Stimulated activated CD4-positive, alpha-beta T cell treated with anti-CD3 and anti-CD28 coated beads, Interleukin-4, amount 100 ng/mL, for 1 hour (primary cell): ENCODE measurements around the gene PCBP3.
"Not testable (repeated sequence)": the region's sequence is repeated elsewhere in the genome, so short reads cannot be mapped to it uniquely, and the experiment has no call there.

Source experiments
- DNase-seq: peaks from one replicate; pipeline ENCODE4 v3.0.0-alpha.2; 2020

The PCBP3 gene

DNA sequence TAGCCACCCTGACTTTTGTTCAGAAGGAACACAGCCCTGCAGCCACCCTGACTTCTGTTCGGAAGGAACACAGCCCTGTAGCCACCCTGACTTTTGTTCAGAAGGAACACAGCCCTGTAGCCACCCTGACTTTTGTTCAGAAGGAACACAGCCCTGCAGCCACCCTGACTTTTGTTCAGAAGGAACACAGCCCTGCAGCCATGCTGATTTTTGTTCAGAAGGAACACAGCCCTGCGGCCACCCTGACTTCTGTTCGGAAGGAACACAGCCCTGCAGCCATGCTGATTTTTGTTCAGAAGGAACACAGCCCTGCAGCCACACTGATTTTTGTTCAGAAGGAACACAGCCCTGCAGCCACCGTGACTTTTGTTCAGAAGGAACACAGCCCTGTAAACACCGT is 208.9 kb downstream of the PCBP3 start:
- DNase-seq, result not testable (repeated sequence)

DNA sequence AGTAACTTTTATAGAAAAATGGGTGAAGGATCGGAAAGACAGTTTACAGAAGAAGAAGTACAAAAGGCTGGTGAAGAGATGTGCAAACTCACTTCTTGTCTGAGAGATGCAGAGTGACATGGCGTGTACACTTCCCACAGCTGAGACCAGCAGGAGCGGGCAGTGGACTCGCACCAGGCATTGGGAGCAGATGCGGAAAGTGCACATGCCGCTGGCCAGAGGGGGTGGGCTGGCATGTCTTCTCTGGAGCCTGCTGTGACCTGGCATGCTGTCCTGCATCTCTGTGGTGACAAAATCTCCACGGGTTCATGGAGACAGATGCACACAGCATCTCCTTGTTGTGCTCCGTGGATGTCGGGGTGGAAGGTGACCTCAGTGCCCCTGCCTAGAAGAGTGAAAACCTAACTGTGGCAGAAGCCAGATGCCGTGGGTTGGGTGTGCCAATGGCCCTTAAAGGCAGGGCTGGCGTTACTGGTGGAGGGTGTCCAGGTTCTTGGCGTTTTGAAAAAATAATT is 209.4 kb downstream of the PCBP3 start:
- DNase-seq, result no peak

DNA sequence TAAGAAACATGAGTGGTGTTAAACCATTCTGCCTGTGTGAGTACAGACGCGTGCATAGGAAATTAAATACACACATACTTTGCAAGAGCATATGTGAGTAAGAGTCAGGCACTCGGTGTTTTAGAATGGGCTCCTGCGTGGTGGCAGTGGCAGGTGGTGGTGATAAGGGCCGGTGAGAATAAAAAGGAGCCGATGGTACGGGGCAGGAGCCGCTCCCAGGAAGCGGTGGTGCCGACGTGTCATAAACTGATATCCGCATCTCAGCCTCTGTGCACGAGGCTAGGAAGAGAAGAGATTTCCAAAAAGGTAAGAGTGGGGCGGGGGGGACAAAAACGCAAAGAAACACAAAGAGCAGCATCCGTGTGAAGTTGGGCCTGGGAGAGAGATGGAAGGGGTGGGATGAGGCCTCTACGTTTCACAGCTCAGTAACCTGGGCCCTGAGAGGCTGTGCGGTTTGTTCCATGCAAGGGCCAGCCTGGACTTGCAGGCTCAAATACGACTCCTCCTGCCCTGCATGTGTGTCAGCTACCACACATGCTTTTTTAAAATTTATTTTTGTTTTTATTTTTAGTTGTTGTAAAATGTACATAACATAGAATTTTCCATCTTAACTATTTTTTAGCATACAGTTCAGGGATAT is 210.3 kb downstream of the PCBP3 start:
- no peak for DNase-seq

DNA sequence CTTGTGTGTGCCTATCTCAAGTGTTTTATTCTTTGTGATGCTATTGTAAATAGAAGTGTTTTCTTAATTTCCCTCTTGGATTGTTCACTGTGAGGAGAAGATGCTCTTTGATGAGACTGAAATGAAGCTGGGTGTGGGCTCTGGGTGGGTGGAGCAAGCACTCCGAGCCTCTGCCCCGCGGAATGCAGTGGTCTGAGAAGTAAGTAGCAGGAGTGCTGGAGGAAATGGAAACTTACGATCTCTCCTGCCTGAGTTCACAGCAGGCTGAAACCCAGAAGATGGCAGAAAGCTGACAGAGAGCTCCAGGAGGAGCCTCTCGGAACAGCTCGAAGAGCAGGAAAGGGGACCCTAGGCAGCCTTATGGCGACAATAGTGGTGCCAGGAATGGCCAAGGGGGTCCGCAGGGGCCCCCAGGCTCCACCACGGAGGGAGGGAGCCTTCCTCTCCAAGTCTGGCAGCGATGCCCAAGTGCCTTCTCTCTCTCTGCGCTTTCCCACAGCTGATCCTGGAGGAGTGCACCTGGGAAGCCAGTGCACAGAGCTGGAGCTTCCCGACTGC is 211.2 kb downstream of the PCBP3 start:
- no peak for DNase-seq

DNA sequence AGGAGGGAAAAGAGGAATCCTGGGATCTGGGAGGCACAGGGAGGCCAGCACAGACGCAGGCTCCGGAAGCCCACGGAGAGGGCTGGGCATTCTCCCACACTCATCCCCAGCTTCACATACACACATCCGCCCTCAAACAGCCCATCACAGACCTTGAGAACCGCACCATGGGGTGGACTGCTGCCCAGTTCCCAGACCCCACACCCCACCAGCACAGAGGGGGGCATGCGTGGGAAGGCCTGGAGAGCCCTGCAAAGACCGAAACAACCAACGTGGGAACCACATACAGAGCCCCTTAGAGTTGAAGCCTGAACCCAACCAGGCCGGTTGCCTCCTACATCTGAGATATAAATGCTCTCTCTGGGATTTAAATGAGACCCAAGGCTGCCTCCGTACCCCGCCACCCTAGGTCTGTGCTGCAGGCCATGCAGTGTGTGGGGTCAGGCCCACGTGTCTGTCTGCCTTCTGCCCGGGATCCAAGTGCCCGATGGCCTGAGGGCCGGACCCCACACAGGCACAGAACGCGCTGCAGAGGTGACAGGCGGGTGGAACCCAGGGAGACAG is 211.8 kb downstream of the PCBP3 start:
- DNase-seq, result no peak

DNA sequence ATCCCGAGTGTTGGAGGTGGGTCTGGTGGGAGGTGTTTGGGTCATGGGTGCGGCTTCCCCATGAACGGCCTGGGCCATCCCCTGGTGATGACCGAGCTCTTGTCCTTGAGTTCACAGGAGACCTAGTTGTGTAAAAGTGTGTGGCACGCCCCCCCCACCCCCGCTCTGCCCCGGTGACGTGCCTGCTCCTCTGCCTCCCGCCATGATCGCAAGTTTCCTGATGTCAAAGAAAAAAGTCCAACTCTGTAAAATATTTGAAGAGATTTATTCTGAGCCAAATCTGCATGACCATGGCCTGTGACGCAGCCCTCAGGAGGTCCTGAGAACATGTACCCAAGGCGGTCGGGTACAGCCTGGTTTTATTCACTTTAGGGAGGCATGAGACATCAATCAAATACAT is 212.9 kb downstream of the PCBP3 start:
- no peak for DNase-seq

DNA sequence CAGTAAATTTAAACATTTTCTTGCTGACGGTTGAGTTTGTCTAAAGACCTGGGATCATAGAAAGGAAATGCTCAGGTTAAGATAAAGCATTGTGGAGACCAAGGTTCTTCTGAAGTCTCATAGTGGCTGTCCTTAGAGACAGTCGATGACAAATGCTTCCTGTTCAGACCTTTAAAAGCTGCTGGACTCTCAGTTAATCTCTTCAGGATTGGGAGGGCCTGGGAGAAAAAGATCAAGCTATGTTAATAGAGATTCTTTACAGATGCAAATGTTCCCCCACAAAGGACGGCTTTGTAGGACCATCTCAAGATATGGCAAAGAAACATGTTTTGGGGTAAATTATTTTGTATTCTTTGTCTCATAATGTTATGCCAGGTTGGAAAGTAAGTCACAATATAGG is 213.4 kb downstream of the PCBP3 start:
- no peak for DNase-seq

DNA sequence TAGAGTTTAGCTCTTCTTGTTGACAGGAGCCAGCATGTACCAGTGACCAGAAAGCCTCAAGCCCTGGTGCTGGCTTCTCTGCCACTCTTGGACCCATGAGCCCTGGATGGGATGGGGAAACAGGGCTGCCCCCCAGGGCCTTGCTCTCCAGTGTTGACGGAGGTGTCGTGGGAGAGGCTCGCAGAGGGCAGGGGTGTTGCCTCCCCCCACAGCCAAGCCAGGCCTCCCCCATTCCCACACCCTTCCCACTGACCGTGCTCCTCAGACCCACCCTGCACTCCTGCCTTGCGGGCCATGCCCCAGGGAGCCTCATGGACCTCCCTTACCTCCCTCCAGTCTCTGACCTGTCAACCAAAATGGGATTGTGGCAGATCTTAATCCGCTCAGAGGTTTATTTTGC is 214.2 kb downstream of the PCBP3 start:
- DNase-seq, result no peak

DNA sequence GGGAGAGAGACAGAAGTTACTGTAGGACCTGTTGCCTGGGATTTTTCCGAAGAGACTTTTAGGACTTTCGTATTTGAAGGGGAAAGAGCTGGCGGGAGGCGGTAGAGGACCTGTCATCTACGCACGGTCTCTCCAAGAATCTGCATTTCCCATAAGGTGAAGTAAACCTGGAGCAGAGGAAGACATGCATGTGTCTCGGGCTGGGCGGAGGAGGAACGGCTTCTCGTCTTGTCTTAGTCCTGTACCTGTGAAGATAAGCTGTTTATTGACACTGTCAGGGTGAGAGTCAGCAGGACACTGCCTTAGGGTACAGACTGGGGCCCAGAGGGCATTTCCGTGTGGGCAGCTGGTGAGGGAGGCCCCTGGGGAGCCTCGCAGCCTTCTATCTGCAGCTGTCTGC is 214.7 kb downstream of the PCBP3 start:
- no peak for DNase-seq

DNA sequence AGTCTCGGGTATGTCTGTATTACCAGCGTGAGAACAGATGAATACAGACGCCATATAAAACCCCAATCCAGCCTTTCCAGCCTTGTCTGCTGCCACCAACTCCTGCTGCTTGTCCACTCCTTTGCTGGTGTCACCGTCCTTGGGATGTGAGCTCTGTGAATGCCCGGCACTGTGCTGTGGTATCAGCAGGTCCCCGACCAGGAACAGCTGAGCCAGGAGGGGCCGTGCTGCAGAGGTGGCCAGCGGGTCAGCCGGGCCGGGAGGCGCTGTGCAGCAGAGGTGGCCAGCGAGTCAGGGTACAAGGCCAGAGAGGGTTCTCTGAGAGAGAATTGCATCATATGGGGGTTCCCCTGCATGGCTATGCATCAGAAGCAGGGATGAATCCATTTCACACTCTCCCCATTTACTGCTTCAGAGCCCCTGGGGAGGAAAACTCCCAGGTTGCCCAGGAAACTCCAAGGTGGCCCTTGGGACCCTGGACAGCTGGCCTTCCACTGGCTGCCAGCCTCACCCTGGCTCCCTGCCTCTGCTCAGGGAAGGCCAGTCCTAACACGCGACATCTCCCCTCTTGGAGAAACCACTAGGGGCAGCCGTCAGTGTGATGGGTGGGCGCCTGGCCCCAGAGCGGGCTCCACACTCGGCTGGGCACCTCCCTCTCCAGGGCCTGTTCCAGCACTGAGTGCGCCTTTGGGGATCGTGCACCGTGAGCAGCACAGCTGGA is 215.7 kb downstream of the PCBP3 start:
- no peak for DNase-seq

DNA sequence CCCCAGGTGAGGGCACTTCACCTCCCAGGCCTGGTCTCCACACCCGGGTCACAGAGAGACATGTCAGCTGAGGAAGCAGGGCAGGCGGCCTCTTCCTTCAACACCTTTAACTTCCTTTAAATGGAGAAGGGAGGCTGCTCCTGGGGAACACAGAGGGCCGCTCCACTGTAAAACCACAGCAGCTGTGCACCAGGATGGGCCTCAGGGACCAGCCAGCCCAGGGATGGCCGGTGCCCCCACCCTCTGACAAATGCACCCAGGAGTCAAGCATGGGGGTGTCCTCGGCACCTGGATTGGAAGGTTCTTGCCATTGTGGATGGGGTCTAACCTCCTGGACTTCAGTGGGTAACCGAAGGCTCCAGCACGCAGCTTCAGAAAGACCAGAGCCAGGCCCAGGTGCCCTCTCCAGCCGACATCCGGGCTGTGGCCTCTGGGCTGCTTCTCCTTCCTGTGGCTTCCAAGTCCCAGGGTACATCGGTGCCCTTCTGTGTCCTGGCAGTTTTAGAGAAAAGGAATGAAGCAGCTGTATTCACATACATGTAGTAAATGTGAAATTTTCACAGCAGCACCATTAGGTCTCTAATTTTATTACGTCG is 216.3 kb downstream of the PCBP3 start:
- DNase-seq, result no peak

DNA sequence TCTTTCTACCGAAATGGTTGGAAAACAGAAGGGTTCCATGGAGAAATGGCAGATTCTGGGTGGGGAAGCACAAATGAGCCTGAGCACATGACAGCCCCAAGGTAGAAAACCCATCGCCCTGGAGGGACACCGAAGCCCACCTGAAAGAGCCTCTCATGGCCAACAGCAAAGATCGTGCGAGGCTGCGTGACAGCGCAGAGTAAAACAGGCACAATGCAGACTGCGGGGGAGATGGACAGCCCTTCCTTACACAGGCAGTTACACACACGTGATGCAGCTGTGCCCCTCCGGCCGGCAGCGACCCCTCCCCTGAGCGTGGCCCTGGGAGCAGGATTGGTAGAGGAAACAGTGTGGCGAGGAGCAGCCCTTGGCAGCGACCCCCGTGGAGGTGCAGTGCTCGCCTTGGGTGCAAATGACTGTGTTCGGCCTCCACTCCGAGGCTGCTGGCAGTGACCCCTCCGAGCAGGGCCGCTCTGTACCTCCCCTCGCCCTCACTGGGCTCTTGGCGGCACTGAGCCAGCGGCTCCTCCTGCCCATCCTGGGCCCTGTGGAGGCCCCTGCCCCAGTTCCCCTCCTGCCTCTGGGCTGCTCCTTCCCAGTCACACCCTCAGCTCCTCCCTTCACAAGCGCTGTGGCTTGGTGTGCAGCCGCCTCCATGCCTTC is 217.1 kb downstream of the PCBP3 start:
- DNase-seq, result no peak

DNA sequence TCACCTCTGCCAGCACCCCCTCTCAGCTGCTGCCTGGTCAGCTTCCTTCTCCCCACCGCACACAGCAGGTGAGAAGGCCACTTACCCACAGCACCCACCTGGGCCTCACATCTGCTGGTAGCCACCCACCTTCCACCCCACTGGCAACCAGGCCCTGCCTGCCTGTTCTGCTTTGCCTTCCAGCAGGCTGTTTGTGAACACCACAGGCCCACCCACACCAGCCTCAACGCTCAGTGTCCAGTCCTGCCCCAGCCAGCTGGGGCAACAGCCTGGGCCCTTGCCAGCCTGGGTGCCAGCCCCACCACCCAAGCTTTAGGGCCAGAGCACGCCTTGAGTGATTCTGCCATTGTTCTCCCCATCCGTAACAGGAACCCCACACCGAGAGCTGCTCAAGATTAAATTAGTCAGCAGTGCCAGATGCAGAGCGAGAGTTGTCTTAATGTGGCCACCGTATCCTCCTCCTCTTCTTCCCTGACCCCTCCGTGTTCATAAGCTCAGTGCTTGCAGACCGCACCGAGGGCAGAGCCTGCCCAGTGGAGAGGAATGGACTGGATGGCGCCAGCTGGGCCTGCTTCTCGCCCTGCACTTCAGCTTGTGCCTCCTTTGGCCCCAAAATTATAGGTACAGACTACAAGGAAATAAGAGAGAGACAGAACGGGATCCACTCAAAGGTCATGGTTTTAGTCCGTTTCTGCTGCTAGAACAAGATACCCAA is 217.8 kb downstream of the PCBP3 start:
- DNase-seq, result no peak

DNA sequence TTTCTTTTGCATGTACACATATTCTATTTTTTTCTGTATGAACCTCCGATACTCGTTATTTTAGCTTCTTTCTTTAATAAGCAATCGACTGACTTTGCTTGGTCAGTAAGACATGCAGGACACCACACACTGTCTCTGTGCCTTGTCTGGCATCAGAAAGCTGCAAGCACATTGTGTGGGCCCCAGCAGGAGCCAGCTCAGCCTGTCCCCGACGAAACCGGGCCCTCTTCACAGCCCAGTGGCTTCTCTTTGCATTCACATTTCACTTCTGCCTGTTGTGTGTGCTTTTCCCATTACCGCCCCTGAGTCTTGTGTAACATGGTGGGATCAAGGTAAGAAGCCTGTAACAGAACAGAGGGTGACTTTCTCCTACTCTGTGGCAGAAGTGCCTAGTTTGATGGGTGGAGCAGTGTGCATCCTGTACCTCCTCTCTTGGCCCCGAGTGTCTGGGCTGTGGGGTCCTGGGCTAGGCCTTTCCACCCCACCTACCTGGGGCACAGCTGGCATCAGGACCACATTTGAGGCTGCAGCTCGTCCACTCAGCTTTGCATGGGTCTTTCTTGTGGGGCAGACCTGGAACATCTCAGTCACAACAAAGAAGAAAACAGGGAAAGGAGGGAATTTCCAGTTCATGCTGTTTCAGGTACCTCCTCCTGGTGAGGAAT is 219.2 kb downstream of the PCBP3 start:
- DNase-seq, result no peak

DNA sequence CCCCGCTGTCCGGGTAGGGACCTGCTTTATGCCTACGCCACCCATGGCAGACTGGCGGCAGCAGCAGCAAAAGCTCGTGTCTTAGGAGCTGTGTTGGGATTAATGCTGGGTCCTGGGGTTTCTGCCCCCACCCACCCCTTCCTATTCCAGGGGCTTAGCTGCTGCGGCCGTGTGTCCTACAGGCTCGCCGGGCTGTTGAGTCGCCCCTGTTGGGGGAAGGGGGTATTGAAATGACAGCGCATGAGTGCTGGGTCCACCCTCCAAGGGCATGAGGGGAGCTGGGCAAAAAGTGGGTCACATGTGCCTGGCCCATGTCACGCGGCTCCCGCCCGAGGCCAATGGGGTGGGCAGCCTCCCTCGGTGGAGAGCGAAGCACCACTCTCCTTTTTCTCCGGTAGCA is 219.7 kb downstream of the PCBP3 start:
- DNase-seq, result no peak

DNA sequence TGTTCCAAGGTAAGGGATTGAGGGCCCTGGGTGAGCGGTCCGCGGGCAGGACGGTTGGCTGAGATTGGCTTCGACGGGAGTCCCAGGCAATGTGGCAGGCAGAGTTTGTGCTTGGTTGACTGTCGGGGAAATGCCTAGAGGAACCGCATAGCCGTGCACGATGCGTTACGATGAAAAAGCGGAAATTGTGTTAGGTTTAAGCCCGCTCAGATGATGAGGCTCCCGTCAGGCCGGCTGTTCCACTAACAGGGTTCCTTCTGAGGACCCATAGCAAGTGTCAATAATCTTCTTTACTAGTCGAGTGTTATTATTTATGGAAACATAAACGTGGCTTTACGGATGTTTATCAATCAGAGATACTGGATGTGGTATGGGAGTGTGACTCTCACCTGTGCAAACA is 220.2 kb downstream of the PCBP3 start:
- no peak for DNase-seq

DNA sequence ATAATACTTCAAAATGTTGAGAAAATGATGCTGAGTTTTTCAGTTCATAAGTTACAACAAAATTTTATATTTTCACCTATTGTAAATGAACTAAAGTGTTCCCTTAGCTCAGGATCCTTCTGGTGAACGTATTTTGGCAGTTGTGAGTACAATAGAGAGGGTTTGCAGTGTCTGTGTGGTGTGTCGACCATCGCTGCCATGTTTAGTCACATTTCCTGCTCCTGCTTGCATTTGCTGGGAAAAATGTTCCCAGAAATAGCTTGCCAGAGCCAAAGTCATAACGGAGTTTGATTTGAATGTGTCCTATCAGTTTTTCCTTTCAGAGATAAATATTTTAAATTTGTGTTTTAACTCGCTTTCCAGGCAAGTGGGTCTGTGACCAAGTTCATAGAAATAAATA is 220.9 kb downstream of the PCBP3 start:
- no peak for DNase-seq

DNA sequence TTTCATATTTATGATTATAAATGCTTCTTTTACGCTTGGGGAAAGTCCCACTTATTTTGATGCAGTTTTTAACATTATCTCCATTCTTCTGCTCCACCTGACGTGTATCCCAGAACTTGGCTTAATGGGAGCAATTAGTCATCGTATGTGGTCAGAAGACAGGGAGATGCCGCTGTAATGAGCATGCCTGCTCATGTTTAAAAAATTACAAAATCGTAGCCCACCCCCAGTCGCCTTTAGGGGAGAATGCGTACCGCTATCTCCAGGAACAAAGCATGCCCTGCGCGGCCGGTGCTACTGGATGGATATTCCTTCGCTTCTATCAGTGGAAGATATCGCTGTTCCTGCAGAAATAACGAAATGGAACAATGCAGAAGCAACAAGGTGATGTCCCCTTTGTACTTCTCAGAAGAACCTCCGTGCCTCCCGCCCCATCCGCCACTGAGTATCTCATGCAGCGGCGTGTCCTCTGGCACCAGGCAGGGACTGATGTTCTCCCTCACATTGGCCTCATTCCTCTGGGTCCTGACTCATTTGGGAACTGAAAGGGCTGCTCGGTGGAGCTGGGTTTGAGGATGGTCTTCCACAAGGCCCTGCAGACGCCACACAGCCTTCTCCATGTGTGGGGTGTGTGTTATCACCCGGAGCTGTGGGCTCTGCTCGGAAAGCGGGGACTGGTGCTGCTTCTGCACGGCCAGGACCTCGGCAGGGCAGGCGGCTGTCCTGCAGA is 221.7 kb downstream of the PCBP3 start:
- DNase-seq, result no peak

DNA sequence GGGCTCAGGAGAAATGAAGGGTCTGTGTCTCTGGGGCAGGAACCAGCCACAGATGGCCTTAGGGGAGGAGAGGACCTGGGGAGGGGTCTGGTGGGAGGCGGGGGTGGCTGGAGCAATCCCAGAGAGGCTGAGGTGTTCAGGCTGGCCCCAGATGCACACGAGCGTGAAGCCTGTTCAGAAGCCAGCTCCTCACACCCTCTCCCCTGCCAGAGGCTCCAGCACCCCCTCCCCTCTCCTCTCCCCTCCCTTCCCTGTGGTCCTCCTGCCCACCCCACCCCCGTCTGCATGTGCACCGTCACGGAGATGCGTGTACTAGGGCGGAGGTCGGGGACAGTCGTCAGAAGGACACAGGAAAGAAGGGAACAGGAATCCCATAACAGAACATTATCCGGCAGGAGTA is 223.0 kb downstream of the PCBP3 start:
- DNase-seq, result no peak

DNA sequence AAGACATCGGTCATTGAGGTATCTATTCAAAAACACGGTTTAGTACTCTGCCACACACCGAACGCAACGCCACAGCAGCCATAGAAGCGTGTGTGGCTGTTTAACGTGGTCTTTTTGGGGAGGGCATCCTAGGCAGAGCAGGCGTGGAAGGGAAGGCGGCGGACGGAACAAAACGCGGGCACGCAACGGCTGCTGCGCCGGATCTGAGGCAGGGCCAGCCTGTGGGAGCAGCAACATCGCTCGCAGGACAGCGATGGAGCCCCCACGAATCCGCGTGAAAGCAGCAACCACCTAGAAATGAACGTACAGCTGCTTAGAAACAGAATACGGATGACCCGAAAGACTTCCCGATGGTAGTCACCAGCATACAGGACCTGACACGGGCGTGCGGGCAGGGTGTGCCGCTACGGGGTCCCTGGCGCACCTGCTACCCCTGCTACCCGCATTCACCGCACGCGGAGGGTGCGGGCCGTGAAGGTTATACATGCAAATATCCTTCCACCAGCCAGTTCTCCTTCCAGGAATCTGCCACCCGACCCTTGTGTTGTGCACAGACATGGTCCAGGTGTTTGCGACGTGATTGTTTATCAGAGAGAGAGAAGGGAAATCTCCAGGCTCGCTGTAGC is 223.6 kb downstream of the PCBP3 start:
- no peak for DNase-seq

DNA sequence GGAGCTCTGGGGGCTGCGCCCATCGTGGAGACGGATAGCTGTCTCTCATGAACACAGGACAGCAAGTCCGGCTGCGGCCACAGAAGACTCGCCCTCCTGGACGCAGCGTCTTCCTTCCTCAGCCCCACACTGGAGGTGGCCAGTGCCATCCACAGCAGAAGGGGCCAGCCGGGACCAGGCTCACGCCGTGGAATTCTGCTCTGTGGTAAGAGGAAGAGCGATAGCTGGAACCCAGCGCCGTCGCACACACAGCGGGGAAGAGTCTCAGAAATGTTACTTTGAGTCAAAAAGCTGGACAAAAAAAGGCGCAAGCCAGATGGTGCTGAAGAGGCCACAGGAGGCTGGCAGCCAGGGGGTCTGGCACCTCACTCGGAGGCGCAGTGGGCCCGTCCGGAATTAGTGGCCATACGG is 224.2 kb downstream of the PCBP3 start:
- DNase-seq, result no peak
